Psoas muscle (tissue), 8 donors: Measurements from ENCODE around the gene HMCN1. TPM values are rescaled to one million over a fixed set of nuclear protein-coding genes. Genes with fewer than 3 reads are reported as not detected.

Experiments used
- ATAC-seq, 4 donors: fragments of 200-7000 bp; cut with Tn5 transposase; one replicate each; pipeline ENCODE4 v1.9.1; 2020; ENCODE audit warnings: moderate library complexity in 3 of 4, mild to moderate bottlenecking in 2 of 4
- DNase-seq, 2 donors: peaks; one replicate each; pipeline ENCODE4 v3.0.0-alpha.2; 2020
- H3K27ac ChIP-seq: fragments of 200-600 bp; one replicate; pipeline ENCODE4 v1.8.0; 2022
- H3K27me3 ChIP-seq, 3 donors: fragments of 200-600 bp in 1 of 3; one replicate each; pipeline versions ENCODE4 v1.6.1 to v1.8.0; 2013 to 2022; ENCODE audit warnings: low read length in 2 of 3, mild to moderate bottlenecking in 2 of 3, moderate library complexity in 1 of 3; ENCODE audit not compliant: insufficient read depth in 3 of 3
- H3K36me3 ChIP-seq, 2 donors: fragments of 200-600 bp in 1 of 2; one replicate each; pipeline versions ENCODE4 v1.6.1 to v1.8.0; 2013 to 2022; ENCODE audit warnings: low read depth in 1 of 2, mild to moderate bottlenecking in 1 of 2, moderate library complexity in 1 of 2; ENCODE audit not compliant: insufficient read depth in 1 of 2
- H3K4me1 ChIP-seq: fragments of 200-600 bp; one replicate; pipeline ENCODE4 v1.8.0; 2022
- H3K4me3 ChIP-seq: fragments of 200-600 bp; one replicate; pipeline ENCODE4 v1.8.0; 2022; ENCODE audit warnings: mild to moderate bottlenecking
- H3K9me3 ChIP-seq: fragments of 200-600 bp; one replicate; pipeline ENCODE4 v1.8.0; 2022
- WGBS, 3 donors: extraction: QIAGEN DNeasy Blood & Tissue Kit; methylation state at CpG; one replicate each; pipeline versions ENCODE4 v1.1.6 to v1.1.7; 2013; 5-methylcytosine and 5-hydroxymethylcytosine counted together
- intact Hi-C, 2 donors: fragments of 100-400 bp; cut with DNase I; formaldehyde crosslinking; loops; one replicate each; pipeline versions ENCODE4 v1.11.0 to v1.14.2; 2022
- polyA plus RNA-seq, 3 donors: library from polyadenylated mRNA; stranded (reverse); fragments of 200-250 nt; gene quantifications; one replicate each; pipeline ENCODE4 v1.2.3, GENCODE V29; 2013
- total RNA-seq, 4 donors: library from RNA; stranded (reverse); fragmentation: NEBNext Ultra II Directional in 2 of 4; extraction: Animal tissue kit (Norgen Biotek cat#: 25700) in 2 of 4; gene quantifications; one replicate each; pipeline versions ENCODE4 v1.2.1 to v1.2.4, GENCODE V29; 2021 to 2023
- TF ChIP-seq, protein P1 (sequence below): fragments of 200-600 bp; IDR thresholded peaks from one replicate; pipeline ENCODE4 v1.8.0; 2022; ENCODE audit warnings: antibody characterized with exemption
- donor health status: healthy with polysubstance abuse.
- donor health status: DM: no; HTN: no; CAD: no; lungs with moderate emphysema.
- donor health status: Bipolar disorder and iron deficiency.
- donor health status: healthy.
- donor health status: DM: yes; HTN: yes; CAD: no.
- donor health status: DM: no; HTN: no; CAD: no.
- donor health status: DM: no; HTN: no; CAD: no.
- donor health status: DM: yes; HTN: yes; CAD: no.

HMCN1 gene
- total and polyA plus RNA-seq, 7 donors = 1.3 to 6.5 (median 1.8) TPM

DNA sequence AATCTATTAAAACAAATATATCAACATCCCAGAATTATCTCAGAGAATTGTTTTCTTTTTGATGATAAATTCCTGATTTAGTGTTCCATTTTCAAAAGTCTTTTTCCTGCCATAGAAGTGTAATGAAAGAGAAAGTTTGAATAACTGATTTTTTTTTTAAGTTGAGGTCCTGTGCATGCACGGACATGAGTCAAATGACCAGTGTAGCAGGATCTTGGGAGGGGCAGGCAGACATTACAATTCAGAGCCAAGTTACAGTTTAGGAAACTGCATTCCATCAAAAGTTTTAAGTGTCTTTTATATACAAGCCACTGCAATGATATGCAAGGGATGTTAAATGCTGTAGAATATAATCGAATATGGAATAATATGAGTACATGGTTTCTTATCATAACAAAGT, 227.5 kb downstream of the HMCN1 start:
- Histone ChIP-seq H3K36me3 (no peaks in the 10 kb centered on the region), H3K27me3 (no peaks in the 10 kb centered on the region), H3K9me3 (no peaks in the 10 kb centered on the region), H3K27ac (no peak overlapping the region), H3K4me3 (no peak overlapping the region), H3K4me1 (no peaks in the 10 kb centered on the region)
- TF ChIP-seq, protein P1, sequence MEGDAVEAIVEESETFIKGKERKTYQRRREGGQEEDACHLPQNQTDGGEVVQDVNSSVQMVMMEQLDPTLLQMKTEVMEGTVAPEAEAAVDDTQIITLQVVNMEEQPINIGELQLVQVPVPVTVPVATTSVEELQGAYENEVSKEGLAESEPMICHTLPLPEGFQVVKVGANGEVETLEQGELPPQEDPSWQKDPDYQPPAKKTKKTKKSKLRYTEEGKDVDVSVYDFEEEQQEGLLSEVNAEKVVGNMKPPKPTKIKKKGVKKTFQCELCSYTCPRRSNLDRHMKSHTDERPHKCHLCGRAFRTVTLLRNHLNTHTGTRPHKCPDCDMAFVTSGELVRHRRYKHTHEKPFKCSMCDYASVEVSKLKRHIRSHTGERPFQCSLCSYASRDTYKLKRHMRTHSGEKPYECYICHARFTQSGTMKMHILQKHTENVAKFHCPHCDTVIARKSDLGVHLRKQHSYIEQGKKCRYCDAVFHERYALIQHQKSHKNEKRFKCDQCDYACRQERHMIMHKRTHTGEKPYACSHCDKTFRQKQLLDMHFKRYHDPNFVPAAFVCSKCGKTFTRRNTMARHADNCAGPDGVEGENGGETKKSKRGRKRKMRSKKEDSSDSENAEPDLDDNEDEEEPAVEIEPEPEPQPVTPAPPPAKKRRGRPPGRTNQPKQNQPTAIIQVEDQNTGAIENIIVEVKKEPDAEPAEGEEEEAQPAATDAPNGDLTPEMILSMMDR = no peak
- intact Hi-C loops = no loop called here
- ATAC-seq (no peak), DNase-seq (no peak)
- 50 to 56% (median 51%) methylated on average over 2 of the region's 2 CpGs for WGBS, 3 donors

GRCh38 chr1:185964946-185965345, 230.8 kb downstream of the HMCN1 start:
- no peak for DNase-seq
- no peak for ATAC-seq
- WGBS, 3 donors = 57 to 65% (median 65%) methylated on average over 3 of the region's 3 CpGs
- H3K36me3 ChIP-seq = no peaks in the 10 kb centered on the region
- H3K4me3 ChIP-seq = no peak overlapping the region
- no peaks in the 10 kb centered on the region for H3K4me1 ChIP-seq
- intact Hi-C loops = no loop called here
- no peaks in the 10 kb centered on the region for H3K9me3 ChIP-seq
- TF ChIP-seq, protein P1 = no peak
- no peak overlapping the region for H3K27ac ChIP-seq
- H3K27me3 ChIP-seq = no peaks in the 10 kb centered on the region

DNA sequence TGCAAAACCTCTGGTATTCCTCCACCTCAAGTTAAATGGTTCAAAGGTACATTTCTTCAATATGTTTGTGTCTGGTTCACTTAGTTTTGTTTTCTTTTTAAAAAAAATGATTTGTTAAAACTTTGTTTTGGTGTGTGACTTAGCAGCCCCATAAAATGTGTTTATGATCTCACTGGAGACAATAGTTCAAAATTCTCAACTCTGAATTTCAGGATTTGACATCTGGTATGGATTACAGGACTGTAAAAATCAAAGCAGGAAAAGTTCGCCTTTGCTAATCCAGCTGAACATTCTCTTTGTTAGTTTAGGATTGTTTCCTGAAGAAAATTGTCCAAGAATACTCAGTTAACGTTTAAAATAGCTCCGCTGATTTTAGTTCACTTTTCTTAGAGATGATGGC, 231.7 kb downstream of the HMCN1 start:
- DNase-seq (no peak), ATAC-seq (no peak)
- intact Hi-C loops = no loop called here
- Histone ChIP-seq H3K4me1 (no peaks in the 10 kb centered on the region), H3K9me3 (no peaks in the 10 kb centered on the region), H3K27me3 (no peaks in the 10 kb centered on the region), H3K27ac (no peak overlapping the region), H3K4me3 (no peak overlapping the region), H3K36me3 (no peaks in the 10 kb centered on the region)
- 24 to 30% (median 26%) methylated on average over 3 of the region's 3 CpGs for WGBS, 3 donors
- TF ChIP-seq, protein P1 = no peak

DNA sequence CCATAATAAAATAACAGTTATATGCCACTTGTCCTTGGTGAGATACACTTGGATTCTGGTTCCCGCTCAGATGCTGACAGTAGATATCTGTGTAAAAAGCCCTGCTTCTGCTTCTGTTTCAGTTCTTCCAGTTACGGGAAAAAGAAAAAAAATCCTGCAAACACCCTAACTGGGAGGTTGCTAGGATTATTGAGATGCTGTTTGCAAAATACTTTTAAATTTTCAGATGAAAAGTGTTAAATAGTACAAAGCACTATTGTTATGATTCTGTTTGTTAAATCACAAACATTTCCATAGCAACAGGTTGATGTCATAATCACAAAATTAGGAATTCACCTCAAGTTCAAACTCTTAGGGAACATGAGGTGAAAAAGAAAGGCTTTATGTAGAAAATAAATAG, 232.3 kb downstream of the HMCN1 start:
- ATAC-seq (no peak), DNase-seq (no peak)
- Histone ChIP-seq H3K27me3 (no peaks in the 10 kb centered on the region), H3K4me3 (no peak overlapping the region), H3K4me1 (no peaks in the 10 kb centered on the region), H3K27ac (no peak overlapping the region), H3K9me3 (no peaks in the 10 kb centered on the region), H3K36me3 (no peaks in the 10 kb centered on the region)
- WGBS, 3 donors = 13 to 22% (median 19%) methylated on average over 2 of the region's 2 CpGs
- intact Hi-C loops = no loop called here
- TF ChIP-seq, protein P1 = no peak

DNA sequence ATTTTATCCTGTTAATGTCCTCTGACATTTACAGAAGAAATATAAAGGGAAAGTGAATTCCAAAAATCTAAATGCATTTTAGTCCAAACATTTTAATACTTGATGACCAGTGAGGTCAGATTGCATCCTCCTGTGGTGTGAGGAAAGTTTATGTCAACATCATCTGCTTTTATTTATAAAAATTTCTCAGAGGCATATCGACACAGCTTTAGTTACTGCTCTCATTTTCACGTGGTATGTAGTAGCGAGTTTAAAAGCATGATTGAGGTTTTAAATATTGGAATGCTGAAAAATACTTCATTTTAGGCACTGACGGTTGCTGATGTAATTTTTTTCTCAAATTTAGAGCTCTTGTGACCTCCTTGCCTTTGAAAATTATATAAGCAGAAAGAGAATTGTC, 234.8 kb downstream of the HMCN1 start:
- no peaks in the 10 kb centered on the region for H3K4me1 ChIP-seq
- H3K36me3 ChIP-seq = no peaks in the 10 kb centered on the region
- H3K27me3 ChIP-seq = no peaks in the 10 kb centered on the region
- TF ChIP-seq, protein P1 = no peak
- WGBS, 3 donors = 21 to 27% (median 25%) methylated on average over 4 of the region's 4 CpGs
- no peak for ATAC-seq
- no peak for DNase-seq
- intact Hi-C loops = no loop called here
- H3K4me3 ChIP-seq = no peak overlapping the region
- no peak overlapping the region for H3K27ac ChIP-seq
- H3K9me3 ChIP-seq = no peaks in the 10 kb centered on the region
